CD4-positive, alpha-beta T cell treated with Interleukin-15 for 1 hour (primary cell): ENCODE measurements around the gene NTRK2.
"Not testable (repeated sequence)": the region's sequence is repeated elsewhere in the genome, so short reads cannot be mapped to it uniquely, and the experiment has no call there.

Source experiments
- DNase-seq: peaks from one replicate; pipeline ENCODE4 v3.0.0-alpha.2; 2020

The NTRK2 gene

GRCh38 chr9:84858364-84858763 is 188.8 kb downstream of the NTRK2 start:
- DNase-seq, result no peak

GRCh38 chr9:84860249-84861115 is 191.0 kb downstream of the NTRK2 start:
- no peak for DNase-seq

DNA sequence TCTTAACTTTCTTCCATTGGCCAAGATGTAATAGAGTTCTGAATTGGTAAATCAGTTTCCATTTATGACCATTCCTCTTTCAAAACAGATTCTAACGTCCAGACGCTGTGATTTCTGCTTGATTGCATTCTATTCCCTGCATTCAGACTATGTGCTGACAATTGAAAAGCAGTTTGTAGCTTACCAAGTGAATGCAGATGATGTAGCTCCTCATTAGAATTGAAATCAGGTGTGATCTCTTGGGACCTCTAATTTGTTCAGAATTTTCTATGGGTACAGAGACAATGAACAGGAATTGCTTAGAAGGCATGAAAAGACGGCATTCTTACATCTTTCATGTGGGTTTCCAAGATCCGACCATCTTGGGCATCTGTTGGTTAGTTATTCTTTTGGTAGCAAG is 191.9 kb downstream of the NTRK2 start:
- DNase-seq, result no peak

DNA sequence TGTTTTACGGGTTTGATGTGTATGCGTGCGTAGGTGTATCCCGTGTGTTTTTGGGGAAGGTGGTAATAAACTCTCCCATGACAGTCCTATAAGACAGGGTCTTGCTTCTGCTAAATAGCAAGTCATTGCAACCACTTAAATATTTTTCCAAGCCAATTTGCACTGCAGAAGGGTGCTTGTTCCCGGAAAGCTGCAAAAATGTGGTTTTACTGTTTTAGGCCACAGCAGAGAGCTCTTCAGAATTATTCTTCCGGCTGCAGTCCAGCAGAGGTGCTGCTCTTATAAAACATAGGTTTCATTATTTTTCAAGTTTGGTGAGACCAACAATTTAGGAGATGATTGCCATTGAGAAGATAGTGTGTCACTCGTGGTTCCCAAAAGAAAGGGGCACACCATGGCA is 192.8 kb downstream of the NTRK2 start:
- DNase-seq, result no peak

DNA sequence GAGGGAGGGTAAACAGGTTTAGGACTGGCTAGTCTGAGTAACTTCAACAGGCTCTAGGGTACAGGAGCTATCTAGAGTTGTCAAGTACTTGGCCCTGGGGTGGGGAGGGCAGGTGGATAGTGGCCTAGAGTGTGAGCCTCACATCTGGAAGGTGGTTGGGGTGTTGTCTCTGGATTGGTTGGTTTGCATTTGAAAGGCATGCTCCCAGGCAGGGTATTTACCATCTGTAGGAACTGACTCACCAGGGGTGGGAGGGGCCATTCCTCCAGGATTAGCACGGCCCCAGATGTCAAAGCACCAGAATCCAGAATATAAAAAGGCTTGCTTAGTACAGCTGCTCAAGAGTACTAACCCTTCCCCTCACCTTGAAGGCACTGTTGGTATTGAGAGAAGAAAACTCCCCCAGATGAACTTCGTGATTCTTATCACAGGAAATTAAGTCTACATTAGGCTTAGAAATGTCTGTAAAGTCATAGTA is 193.3 kb downstream of the NTRK2 start:
- DNase-seq, result no peak

- DNase-seq, result no peak
Measured at GRCh38 chr9:84863372-84863771, 193.8 kb downstream of the NTRK2 start.

- no peak for DNase-seq
Measured at GRCh38 chr9:84866396-84867175, 197.1 kb downstream of the NTRK2 start.

- no peak for DNase-seq
Measured at GRCh38 chr9:84867186-84867585, 197.7 kb downstream of the NTRK2 start.

DNA sequence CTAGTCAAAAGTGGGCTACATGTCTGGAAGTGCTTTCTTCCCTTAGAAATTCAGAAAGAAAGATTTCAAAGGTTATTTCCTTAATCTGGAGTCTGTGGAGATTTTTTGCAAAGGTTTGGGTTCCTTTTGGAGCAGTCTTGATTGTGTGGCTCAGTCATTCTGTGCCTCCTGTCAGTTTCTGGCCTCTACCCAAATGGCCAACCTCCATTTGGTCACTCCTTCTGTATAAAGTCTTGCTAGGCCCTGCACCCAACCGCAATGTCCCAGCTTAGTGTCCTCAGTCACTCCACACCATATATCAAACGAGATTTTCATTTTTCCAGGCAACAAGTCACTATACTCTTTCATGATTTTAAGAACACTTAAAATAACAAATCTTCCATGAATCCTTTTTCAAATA is 199.6 kb downstream of the NTRK2 start:
- DNase-seq, result no peak

GRCh38 chr9:84871983-84872382 is 202.5 kb downstream of the NTRK2 start:
- no peak for DNase-seq

DNA sequence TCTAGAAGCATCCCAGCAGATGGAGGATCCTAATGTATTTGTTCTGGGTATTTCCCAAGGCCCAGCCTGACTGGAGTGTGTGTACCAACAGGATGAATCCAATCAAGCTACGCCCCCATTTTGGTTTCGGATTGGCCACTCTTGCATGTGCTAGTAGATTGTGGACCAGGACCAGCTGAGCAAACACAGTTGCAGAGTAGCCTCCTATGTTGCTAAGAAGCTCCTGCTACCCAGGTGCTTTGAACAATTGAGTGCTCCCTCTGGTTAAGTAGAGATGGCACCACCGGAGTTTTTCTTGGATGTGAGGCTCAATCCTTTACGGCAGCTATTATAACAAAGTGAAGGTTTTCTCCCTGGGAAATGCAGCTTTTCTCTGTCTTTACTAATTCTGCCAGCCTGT is 204.5 kb downstream of the NTRK2 start:
- no peak for DNase-seq

DNA sequence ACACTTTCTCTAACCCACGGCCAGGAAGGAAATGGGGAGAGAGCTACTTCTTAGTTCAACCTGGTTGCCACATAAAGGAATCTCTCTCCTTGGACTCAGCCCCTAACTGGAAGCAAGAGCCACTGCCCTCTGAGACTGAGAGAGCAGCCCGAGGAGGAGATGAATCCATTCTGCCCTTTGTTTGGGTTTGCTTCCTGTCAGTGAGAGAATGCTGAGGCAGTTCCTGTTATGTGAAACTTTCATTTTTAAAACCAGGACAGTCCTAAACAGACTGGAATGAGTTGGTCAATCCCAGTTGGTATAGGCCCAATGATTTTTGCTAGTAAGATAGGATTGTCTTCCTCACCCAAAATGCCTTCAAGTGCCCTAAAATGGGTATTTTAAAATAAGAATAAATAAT is 205.1 kb downstream of the NTRK2 start:
- DNase-seq, result no peak

DNA sequence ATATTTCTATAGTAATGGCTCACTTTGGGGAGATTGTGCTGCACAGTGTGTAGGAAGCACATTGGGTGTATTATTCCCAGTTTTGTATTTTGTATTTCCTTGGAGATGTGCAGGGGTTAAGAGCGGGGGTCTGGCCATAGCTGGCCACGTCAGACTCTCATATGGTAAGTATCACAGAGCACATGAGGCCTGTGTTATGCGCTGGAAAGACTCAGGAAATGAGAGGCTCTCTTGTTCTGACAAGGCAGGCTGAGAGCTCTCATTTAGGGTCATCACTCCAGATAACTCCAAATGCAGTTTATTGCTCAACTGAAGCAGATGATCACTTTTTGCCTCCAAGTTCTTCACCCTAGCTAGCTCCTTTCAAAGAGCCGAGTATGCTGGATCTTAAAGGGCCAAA is 205.7 kb downstream of the NTRK2 start:
- no peak for DNase-seq

GRCh38 chr9:84879631-84880030 is 210.1 kb downstream of the NTRK2 start:
- no peak for DNase-seq

DNA sequence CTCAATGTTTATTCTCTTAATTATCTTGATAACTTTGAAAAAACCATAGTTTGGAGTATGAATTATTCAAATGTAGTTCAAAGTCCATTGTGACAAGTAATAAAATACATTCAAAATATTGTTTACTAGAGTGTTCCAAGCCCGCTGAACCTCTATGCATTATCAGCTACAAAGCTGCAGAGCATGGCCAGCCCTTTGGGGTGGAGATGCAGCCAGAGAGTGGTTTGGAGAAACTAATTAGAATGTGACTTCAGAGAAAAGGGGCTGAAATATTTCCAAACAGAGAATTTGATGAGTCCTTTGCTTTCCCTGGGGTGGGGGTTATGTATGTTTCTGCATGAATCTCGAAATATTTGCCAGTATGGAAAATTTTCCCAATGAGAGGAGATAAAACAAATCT is 211.3 kb downstream of the NTRK2 start:
- no peak for DNase-seq

DNA sequence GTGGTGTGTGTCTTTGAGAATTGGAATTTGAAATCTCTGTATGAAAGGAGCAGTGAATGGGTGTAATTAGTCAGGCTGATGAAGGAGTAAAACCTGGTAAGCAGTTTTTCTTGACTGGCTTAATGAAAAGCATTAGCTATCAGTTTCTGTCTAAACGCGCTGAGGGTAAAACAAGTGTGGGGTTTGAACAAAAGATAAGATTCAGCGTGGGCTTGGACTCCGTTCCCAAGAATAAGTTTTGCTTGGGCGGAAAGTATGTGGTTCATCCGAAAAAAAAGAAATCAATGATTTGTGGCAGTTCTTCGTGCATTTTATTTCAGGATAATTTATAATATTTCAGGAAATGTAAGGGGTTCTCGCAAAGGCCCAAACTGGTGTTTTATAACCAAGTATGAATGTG is 217.3 kb downstream of the NTRK2 start:
- no peak for DNase-seq

DNA sequence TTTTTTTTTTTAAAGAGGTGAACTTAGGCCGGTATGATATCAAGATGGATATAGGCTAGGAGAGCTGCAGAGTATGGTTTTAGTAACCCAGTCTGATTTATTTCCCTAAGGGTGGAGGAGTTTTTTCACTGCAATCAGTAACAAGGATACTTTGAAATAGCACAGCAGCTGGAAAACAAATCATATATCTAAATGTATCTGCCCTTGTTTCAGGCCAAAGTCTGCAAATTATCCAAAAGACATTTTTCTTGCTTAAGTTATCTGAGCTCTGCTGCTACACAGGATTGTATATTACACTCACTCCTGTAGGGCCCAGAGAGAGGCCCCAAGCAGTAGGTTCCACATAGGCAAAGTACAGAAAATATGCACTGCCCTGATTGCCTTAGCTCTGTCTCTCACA is 222.4 kb downstream of the NTRK2 start:
- no peak for DNase-seq

- DNase-seq, result no peak
Measured at GRCh38 chr9:84893419-84894128, 224.0 kb downstream of the NTRK2 start.

- no peak for DNase-seq
Measured at GRCh38 chr9:84894859-84895258, 225.3 kb downstream of the NTRK2 start.

- DNase-seq, result no peak
Measured at GRCh38 chr9:84897362-84898094, 228.0 kb downstream of the NTRK2 start.

DNA sequence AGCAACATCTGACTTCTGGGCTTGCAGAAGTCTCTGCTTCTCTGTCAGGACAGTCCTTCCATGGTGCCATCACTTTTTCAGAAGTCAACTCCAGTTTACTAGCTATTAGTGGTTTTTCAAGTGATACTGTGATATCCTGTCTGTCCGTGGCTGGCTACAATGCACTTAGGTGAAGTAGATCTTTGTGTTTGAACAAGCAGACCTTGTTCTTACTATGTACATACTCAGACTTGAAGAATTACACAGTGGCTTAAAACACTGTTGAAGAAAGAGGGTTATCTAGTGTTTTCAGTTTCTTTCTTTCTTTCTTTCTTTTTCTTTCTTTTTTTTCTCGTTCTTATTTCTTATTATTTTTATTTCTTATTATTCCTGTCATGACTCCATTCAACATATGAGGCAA is 228.7 kb downstream of the NTRK2 start:
- no peak for DNase-seq

DNA sequence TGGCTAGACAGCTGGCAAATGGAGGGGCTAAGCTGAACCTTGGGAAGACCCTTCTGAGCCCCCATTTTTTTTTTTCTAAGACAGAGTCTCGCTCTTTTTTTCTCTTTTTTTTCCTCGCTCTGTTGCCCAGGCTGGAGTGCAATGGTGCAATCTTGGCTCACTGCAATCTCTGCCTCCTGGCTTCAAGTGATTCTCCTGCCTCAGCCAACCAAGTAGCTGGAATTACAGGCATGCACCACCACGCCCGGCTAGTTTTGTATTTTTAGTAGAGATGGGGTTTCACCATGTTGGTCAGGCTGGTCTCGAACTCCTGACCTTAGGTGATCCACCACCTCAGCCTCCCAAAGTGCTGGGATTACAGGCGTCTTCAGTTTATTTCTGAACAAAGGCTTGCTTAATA is 229.1 kb downstream of the NTRK2 start:
- DNase-seq, result not testable (repeated sequence)

GRCh38 chr9:84899326-84899725 is 229.8 kb downstream of the NTRK2 start:
- no peak for DNase-seq
